NCI-H345 treated with DMSO at 0.1 percent for 48 hours (cell line): ENCODE measurements around the gene CTU1.
"Not testable (repeated sequence)": the region's sequence is repeated elsewhere in the genome, so short reads cannot be mapped to it uniquely, and the experiment has no call there.

ENCODE experiments used
- DNase-seq: peaks from one replicate; lab custom pipeline; 2025; ENCODE audit not compliant: unreplicated experiment; lab: John Stamatoyannopoulos, UW

The CTU1 gene

GRCh38 chr19:51108066-51108804 is at the start of gene CTU1:
TSS of gene CTU1 (minus strand) at chr19:51108409. CDS start at chr19:51104569, 3,840 bp downstream.
- peak; percentile 84 for DNase-seq

GRCh38 chr19:51157265-51157664 is 49.1 kb upstream of the CTU1 start:
- no peak for DNase-seq

- no peak for DNase-seq
Observed at GRCh38 chr19:51156710-51157109, 48.5 kb upstream of the CTU1 start.

- no peak for DNase-seq
Observed at GRCh38 chr19:51150627-51151026, 42.4 kb upstream of the CTU1 start.

GRCh38 chr19:51148580-51148979 is 40.4 kb upstream of the CTU1 start:
- no peak for DNase-seq

GRCh38 chr19:51147663-51148062 is 39.5 kb upstream of the CTU1 start:
- no peak for DNase-seq

GRCh38 chr19:51146751-51147150 is 38.5 kb upstream of the CTU1 start:
- DNase-seq = no peak

- no peak for DNase-seq
Observed at GRCh38 chr19:51145916-51146493, 37.8 kb upstream of the CTU1 start.

- no peak for DNase-seq
Observed at GRCh38 chr19:51144482-51145045, 36.4 kb upstream of the CTU1 start.

- DNase-seq = no peak
Observed at GRCh38 chr19:51143486-51143885, 35.3 kb upstream of the CTU1 start.

GRCh38 chr19:51142809-51143475 is 34.7 kb upstream of the CTU1 start:
- DNase-seq = not testable (repeated sequence)

- DNase-seq = no peak
Observed at GRCh38 chr19:51142119-51142518, 33.9 kb upstream of the CTU1 start, which contains the start of gene SIGLEC7. TSS of gene SIGLEC7 (plus strand) at chr19:51142301. CDS start at chr19:51142370, 69 bp downstream.

GRCh38 chr19:51141181-51141580 is 33.0 kb upstream of the CTU1 start:
- no peak for DNase-seq

- DNase-seq = no peak
Observed at GRCh38 chr19:51140441-51140840, 32.2 kb upstream of the CTU1 start.

GRCh38 chr19:51139299-51140014 is 31.2 kb upstream of the CTU1 start:
- DNase-seq = no peak

- DNase-seq = no peak
Observed at GRCh38 chr19:51138549-51138979, 30.4 kb upstream of the CTU1 start.

- DNase-seq = no peak
Observed at GRCh38 chr19:51137792-51138425, 29.7 kb upstream of the CTU1 start.

GRCh38 chr19:51136851-51137551 is 28.8 kb upstream of the CTU1 start:
- DNase-seq = no peak

- DNase-seq = no peak
Observed at GRCh38 chr19:51135986-51136762, 28.0 kb upstream of the CTU1 start.
